Calu3 (cell line): ENCODE data around the gene TMEM121B. TPM values are rescaled to one million over a fixed set of nuclear protein-coding genes. Genes with fewer than 3 reads are reported as not detected.

Experiments used
- BruUV-seq: library from RNA; stranded (reverse); fragments of 400-500 nt; replicated peaks from 2 replicates; lab custom pipeline; 2021; lab: Mats Ljungman, UMichigan
- CTCF ChIA-PET: fragments of 300-600 bp; sonication (Branson Sonifier 250); formaldehyde crosslinking; loops from one replicate; lab custom pipeline; 2022; ENCODE audit warnings: antibody characterized with exemption; lab: Charles Lee
- DNase-seq: peaks from one replicate; pipeline ENCODE4 v3.0.0; 2022
- H3K27ac Mint-ChIP-seq: one replicate; pipeline ENCODE4 v1.8.0; 2022; ENCODE audit warnings: mixed read lengths; ENCODE audit not compliant: unreplicated experiment
- H3K27me3 Mint-ChIP-seq: one replicate; pipeline ENCODE4 v1.8.0; 2022; ENCODE audit warnings: mixed read lengths; ENCODE audit not compliant: unreplicated experiment
- H3K36me3 Mint-ChIP-seq: one replicate; pipeline ENCODE4 v1.8.0; 2022; ENCODE audit warnings: mild to moderate bottlenecking, moderate library complexity, mixed read lengths; ENCODE audit not compliant: insufficient read depth, unreplicated experiment
- H3K4me1 Mint-ChIP-seq: one replicate; pipeline ENCODE4 v1.8.0; 2022; ENCODE audit warnings: mild to moderate bottlenecking, low read depth, mixed read lengths; ENCODE audit not compliant: unreplicated experiment
- H3K4me3 Mint-ChIP-seq: one replicate; pipeline ENCODE4 v1.8.0; 2022; ENCODE audit warnings: mild to moderate bottlenecking, low read depth, moderate library complexity, mixed read lengths; ENCODE audit not compliant: unreplicated experiment
- H3K9me3 Mint-ChIP-seq: one replicate; pipeline ENCODE4 v1.8.0; 2022; ENCODE audit warnings: low read depth, mixed read lengths; ENCODE audit not compliant: unreplicated experiment
- CTCF ChIP-seq: fragments of 200-600 bp; IDR thresholded peaks from one replicate; pipeline ENCODE4 v1.8.0; 2022; ENCODE audit warnings: antibody characterized with exemption; ENCODE audit not compliant: unreplicated experiment
- intact Hi-C: fragments of 100-400 bp; cut with micrococcal nuclease; formaldehyde crosslinking; loops from one replicate; pipeline ENCODE4 v1.10.0; 2022; ENCODE audit not compliant: unreplicated experiment
- total RNA-seq: library from RNA; stranded (reverse); gene quantifications from 2 replicates; pipeline ENCODE4 v1.2.3, GENCODE V29; 2022

Gene TMEM121B
- total RNA-seq, 1 experiment from 2014 or later = 0.21 TPM

GRCh38 chr22:17137861-17138425 lies 16.8 kb upstream of the TMEM121B start:
- no peak for DNase-seq
- H3K27ac Mint-ChIP-seq = no peak overlapping the region
- CTCF ChIA-PET = interaction anchor here (1.6 kb wide), 1 partner anchor 34 kb away, joined by 3 read pairs; no protein-coding TSS in a partner anchor
- no peak for TF ChIP-seq CTCF
- H3K27me3 Mint-ChIP-seq = no peaks in the 10 kb centered on the region
- no peaks in the 10 kb centered on the region for H3K9me3 Mint-ChIP-seq
- peaks cover 17% of the 10 kb centered on the region for H3K36me3 Mint-ChIP-seq
- no peaks in the 10 kb centered on the region for H3K4me1 Mint-ChIP-seq
- intact Hi-C loops = no loop called here
- H3K4me3 Mint-ChIP-seq = no peak overlapping the region
- TSS peak; percentile 44 for BruUV-seq

- H3K4me3 Mint-ChIP-seq = no peak overlapping the region
- H3K9me3 Mint-ChIP-seq = no peaks in the 10 kb centered on the region
- H3K27ac Mint-ChIP-seq = no peak overlapping the region
- H3K4me1 Mint-ChIP-seq = no peaks in the 10 kb centered on the region
- peaks cover 14% of the 10 kb centered on the region for H3K36me3 Mint-ChIP-seq
- CTCF ChIA-PET = no interaction called here
- no peak for TF ChIP-seq CTCF
- H3K27me3 Mint-ChIP-seq = no peaks in the 10 kb centered on the region
- BruUV-seq = no TSS peak
- no peak for DNase-seq
- intact Hi-C loops = no loop called here
Observed at GRCh38 chr22:17137170-17137569, 16.0 kb upstream of the TMEM121B start.

- no peaks in the 10 kb centered on the region for H3K9me3 Mint-ChIP-seq
- CTCF ChIA-PET = interaction anchor here (0.6 kb wide), 2 partner anchors 17 to 26 kb away, joined by 3 to 5 read pairs; no protein-coding TSS in a partner anchor
- no peaks in the 10 kb centered on the region for H3K27me3 Mint-ChIP-seq
- TF ChIP-seq CTCF = no peak
- no TSS peak for BruUV-seq
- no peak overlapping the region for H3K4me3 Mint-ChIP-seq
- intact Hi-C loops = no loop called here
- DNase-seq = no peak
- no peak overlapping the region for H3K27ac Mint-ChIP-seq
- H3K36me3 Mint-ChIP-seq = peaks cover 11% of the 10 kb centered on the region
- no peaks in the 10 kb centered on the region for H3K4me1 Mint-ChIP-seq
Observed at GRCh38 chr22:17135153-17135760, 14.1 kb upstream of the TMEM121B start.

- no peak for TF ChIP-seq CTCF
- H3K9me3 Mint-ChIP-seq = no peaks in the 10 kb centered on the region
- no peak overlapping the region for H3K27ac Mint-ChIP-seq
- H3K27me3 Mint-ChIP-seq = no peaks in the 10 kb centered on the region
- no TSS peak for BruUV-seq
- intact Hi-C loops = no loop called here
- no peaks in the 10 kb centered on the region for H3K4me1 Mint-ChIP-seq
- CTCF ChIA-PET = interaction anchor here (1.1 kb wide), 1 partner anchor 11 kb away, joined by 3 read pairs; no protein-coding TSS in a partner anchor
- H3K4me3 Mint-ChIP-seq = no peak overlapping the region
- DNase-seq = no peak
- peaks cover 10% of the 10 kb centered on the region for H3K36me3 Mint-ChIP-seq
Observed at GRCh38 chr22:17133137-17133536, 12.0 kb upstream of the TMEM121B start.
